Immature natural killer cell (primary cell): Measurements from ENCODE around the gene AATK. TPM values are rescaled to one million over a fixed set of nuclear protein-coding genes. Genes with fewer than 3 reads are reported as not detected.
"Not testable (repeated sequence)": the region's sequence is repeated elsewhere in the genome, so short reads cannot be mapped to it uniquely, and the experiment has no call there.

Experiments used
- DNase-seq, 3 donors: peaks; one replicate each; pipeline ENCODE4 v3.0.0; 2022; ENCODE audit warnings: mixed read lengths in 1 of 3
- H3K27ac Mint-ChIP-seq, 6 donors: one replicate each; pipeline ENCODE4 v1.8.0; 2020; ENCODE audit warnings: mixed read lengths in 6 of 6, mild to moderate bottlenecking in 5 of 6, inconsistent platforms in 4 of 6, moderate library complexity in 3 of 6
- H3K27me3 Mint-ChIP-seq, 3 donors: one replicate each; pipeline ENCODE4 v1.8.0; 2020 to 2021; ENCODE audit warnings: low read depth in 3 of 3, mild to moderate bottlenecking in 3 of 3, mixed read lengths in 3 of 3, moderate library complexity in 3 of 3, inconsistent platforms in 1 of 3
- H3K36me3 Mint-ChIP-seq, 3 donors: one replicate each; pipeline ENCODE4 v1.8.0; 2020; ENCODE audit warnings: mixed read lengths in 3 of 3, inconsistent platforms in 2 of 3, mild to moderate bottlenecking in 2 of 3
- H3K4me1 Mint-ChIP-seq, 2 donors: one replicate each; pipeline ENCODE4 v1.8.0; 2020; ENCODE audit warnings: inconsistent platforms in 2 of 2, mild to moderate bottlenecking in 2 of 2, mixed read lengths in 2 of 2, moderate library complexity in 1 of 2
- H3K4me3 Mint-ChIP-seq, 5 donors: one replicate each; pipeline ENCODE4 v1.8.0; 2020; ENCODE audit warnings: mild to moderate bottlenecking in 5 of 5, mixed read lengths in 5 of 5, inconsistent platforms in 3 of 5, moderate library complexity in 3 of 5
- H3K9me3 Mint-ChIP-seq, 6 donors: one replicate each; pipeline ENCODE4 v1.8.0; 2020; ENCODE audit warnings: mild to moderate bottlenecking in 6 of 6, mixed read lengths in 6 of 6, inconsistent platforms in 4 of 6, moderate library complexity in 3 of 6
- polyA plus RNA-seq, 3 donors: library from polyadenylated mRNA; unstranded; fragments of 300-500 nt; fragmentation: Illumina TruSeq; gene quantifications; one replicate each; pipeline ENCODE4 v1.2.3, GENCODE V29; 2021

The AATK gene
- polyA plus RNA-seq, 3 donors from 2014 or later, result 0.52 to 2.9 (median 0.97) TPM

GRCh38 chr17:81085420-81085911 lies 80.6 kb downstream of the AATK start:
- Mint-ChIP-seq H3K27ac (no peak overlapping the region), H3K4me3 (no peak overlapping the region), H3K27me3 (peaks cover 0 to 2% (median 2%) of the 10 kb centered on the region in 3 donors), H3K9me3 (no peaks in the 10 kb centered on the region), H3K4me1 (peaks cover 0 to 3% of the 10 kb centered on the region in 2 donors), H3K36me3 (no peaks in the 10 kb centered on the region)
- DNase-seq, result no peak

- DNase-seq, result no peak
- Mint-ChIP-seq H3K4me1 (peaks cover 0 to 6% of the 10 kb centered on the region in 2 donors), H3K36me3 (no peaks in the 10 kb centered on the region), H3K27ac (no peak overlapping the region), H3K27me3 (peaks cover 0 to 2% (median 2%) of the 10 kb centered on the region in 3 donors), H3K9me3 (no peaks in the 10 kb centered on the region), H3K4me3 (no peak overlapping the region)
These were observed 81.2 kb downstream of the AATK start for GRCh38 chr17:81084680-81085419.

- Mint-ChIP-seq H3K36me3 (no peaks in the 10 kb centered on the region), H3K27me3 (peaks cover 0 to 2% (median 2%) of the 10 kb centered on the region in 3 donors), H3K4me1 (peaks cover 0 to 6% of the 10 kb centered on the region in 2 donors), H3K4me3 (no peak overlapping the region), H3K9me3 (no peaks in the 10 kb centered on the region), H3K27ac (no peak overlapping the region)
- DNase-seq, result no peak
These were observed 82.8 kb downstream of the AATK start for GRCh38 chr17:81083125-81083765.

- H3K27me3 Mint-ChIP-seq, result peaks cover 0 to 2% (median 0%) of the 10 kb centered on the region in 3 donors
- H3K36me3 Mint-ChIP-seq, result no peaks in the 10 kb centered on the region
- DNase-seq, result no peak
- H3K4me1 Mint-ChIP-seq, result peaks cover 0 to 6% of the 10 kb centered on the region in 2 donors
- no peak overlapping the region for H3K4me3 Mint-ChIP-seq
- H3K27ac Mint-ChIP-seq, result no peak overlapping the region
- H3K9me3 Mint-ChIP-seq, result no peaks in the 10 kb centered on the region
These were observed 83.6 kb downstream of the AATK start for GRCh38 chr17:81082177-81083073.

- no peak for DNase-seq
- Mint-ChIP-seq H3K9me3 (no peaks in the 10 kb centered on the region), H3K36me3 (no peaks in the 10 kb centered on the region), H3K4me1 (peaks cover 0 to 6% of the 10 kb centered on the region in 2 donors), H3K4me3 (no peak overlapping the region), H3K27ac (no peak overlapping the region), H3K27me3 (peaks cover 0 to 2% (median 2%) of the 10 kb centered on the region in 3 donors)
These were observed 84.5 kb downstream of the AATK start for GRCh38 chr17:81081222-81082176.

GRCh38 chr17:81080019-81080418 lies 86.0 kb downstream of the AATK start:
- H3K4me3 Mint-ChIP-seq, result no peak overlapping the region
- H3K27me3 Mint-ChIP-seq, result peaks cover 0 to 2% (median 0%) of the 10 kb centered on the region in 3 donors
- no peak for DNase-seq
- no peak overlapping the region for H3K27ac Mint-ChIP-seq
- no peaks in the 10 kb centered on the region for H3K36me3 Mint-ChIP-seq
- H3K9me3 Mint-ChIP-seq, result no peaks in the 10 kb centered on the region
- H3K4me1 Mint-ChIP-seq, result peaks cover 0 to 6% of the 10 kb centered on the region in 2 donors

- not testable (repeated sequence) for H3K4me3 Mint-ChIP-seq, H3K9me3 Mint-ChIP-seq, H3K27me3 Mint-ChIP-seq, H3K27ac Mint-ChIP-seq, H3K36me3 Mint-ChIP-seq, H3K4me1 Mint-ChIP-seq, DNase-seq
These were observed 87.8 kb downstream of the AATK start for GRCh38 chr17:81078026-81078913.

GRCh38 chr17:81076141-81076679 lies 89.8 kb downstream of the AATK start:
- no peaks in the 10 kb centered on the region for H3K36me3 Mint-ChIP-seq
- no peak overlapping the region for H3K4me3 Mint-ChIP-seq
- H3K27me3 Mint-ChIP-seq, result peaks cover 0 to 4% (median 1%) of the 10 kb centered on the region in 3 donors
- H3K4me1 Mint-ChIP-seq, result peaks cover 0 to 6% of the 10 kb centered on the region in 2 donors
- DNase-seq, result no peak
- no peaks in the 10 kb centered on the region for H3K9me3 Mint-ChIP-seq
- no peak overlapping the region for H3K27ac Mint-ChIP-seq

GRCh38 chr17:81075307-81075706 lies 90.7 kb downstream of the AATK start:
- Mint-ChIP-seq H3K9me3 (no peaks in the 10 kb centered on the region), H3K36me3 (no peaks in the 10 kb centered on the region), H3K4me1 (peaks cover 0 to 2% of the 10 kb centered on the region in 2 donors), H3K4me3 (no peak overlapping the region), H3K27me3 (peaks cover 0 to 4% (median 1%) of the 10 kb centered on the region in 3 donors), H3K27ac (no peak overlapping the region)
- no peak for DNase-seq

- H3K4me3 Mint-ChIP-seq, result no peak overlapping the region
These were observed 91.1 kb downstream of the AATK start for GRCh38 chr17:81074875-81075274.

GRCh38 chr17:81073967-81074839 lies 91.8 kb downstream of the AATK start:
- Mint-ChIP-seq H3K4me1 (no peaks in the 10 kb centered on the region), H3K27me3 (peaks cover 0 to 4% (median 1%) of the 10 kb centered on the region in 3 donors), H3K27ac (peak overlapping the region in 1 of 6 donors; percentile 57), H3K9me3 (no peaks in the 10 kb centered on the region), H3K36me3 (no peaks in the 10 kb centered on the region), H3K4me3 (no peak overlapping the region)
- DNase-seq, result no peak

More at GRCh38 chr17:81074875-81075274, 91.1 kb downstream of the AATK start:
- H3K27me3 Mint-ChIP-seq, result peaks cover 0 to 4% (median 1%) of the 10 kb centered on the region in 3 donors
- no peaks in the 10 kb centered on the region for H3K9me3 Mint-ChIP-seq
- no peaks in the 10 kb centered on the region for H3K4me1 Mint-ChIP-seq
- no peaks in the 10 kb centered on the region for H3K36me3 Mint-ChIP-seq
- DNase-seq, result no peak
- H3K27ac Mint-ChIP-seq, result no peak overlapping the region
